OCI-LY7 (cell line): ENCODE data around the gene ODF4. TPM values are rescaled to one million over a fixed set of nuclear protein-coding genes. Genes with fewer than 3 reads are reported as not detected.

Experiments
- Bru-seq: library from RNA; stranded (reverse); fragments of 400-500 nt; gene quantifications from one replicate; lab custom pipeline; 2021; lab: Mats Ljungman, UMichigan
- BruChase-seq, 2 experiments: library from RNA; stranded (reverse); fragments of 400-500 nt; gene quantifications; one replicate each; lab custom pipeline; 2021; lab: Mats Ljungman, UMichigan
- BruUV-seq: library from RNA; stranded (reverse); fragments of 400-500 nt; replicated peaks from 2 replicates; lab custom pipeline; 2021; lab: Mats Ljungman, UMichigan
- CTCF ChIA-PET: fragments of 300-600 bp; sonication (Branson Sonifier 250); formaldehyde crosslinking; loops from one replicate; lab custom pipeline; 2022; ENCODE audit warnings: antibody characterized with exemption; ENCODE audit not compliant: unreplicated experiment; lab: Charles Lee
- POLR2A ChIA-PET: fragments of 300-600 bp; sonication (Branson Sonifier 250); formaldehyde crosslinking; loops from one replicate; lab custom pipeline; 2022; ENCODE audit warnings: antibody characterized with exemption; lab: Charles Lee
- DNase-seq: peaks from one replicate; pipeline ENCODE4 v3.0.0-alpha.2; 2015; ENCODE audit warnings: low spot score
- H2AFZ ChIP-seq: fragments of 200-600 bp; sonication (generic), shearing (Covaris generic); 2 replicates; pipeline ENCODE4 v1.6.1; 2014; ENCODE audit warnings: mild to moderate bottlenecking, antibody characterized with exemption, low read length, moderate library complexity
- H3K27ac ChIP-seq: fragments of 200-600 bp; sonication (generic); 2 replicates; pipeline ENCODE4 v1.5.1; 2014; ENCODE audit warnings: mixed run types, low read depth, mild to moderate bottlenecking, moderate library complexity, low read length, inconsistent platforms; ENCODE audit not compliant: poor library complexity, severe bottlenecking
- H3K36me3 ChIP-seq: fragments of 200-600 bp; sonication (generic); 2 replicates; pipeline ENCODE4 v1.6.1; 2014; ENCODE audit warnings: mild to moderate bottlenecking, antibody characterized with exemption, low read length, moderate library complexity, mixed read lengths; ENCODE audit not compliant: insufficient read depth
- H3K4me1 ChIP-seq: fragments of 200-600 bp; sonication (generic); 2 replicates; pipeline ENCODE4 v1.5.1; 2014; ENCODE audit warnings: mild to moderate bottlenecking, low read length; ENCODE audit not compliant: insufficient read depth, poor library complexity, severe bottlenecking
- H3K4me2 ChIP-seq: fragments of 200-600 bp; sonication (generic); 2 replicates; pipeline ENCODE4 v1.6.1; 2014; ENCODE audit warnings: mild to moderate bottlenecking, low read length
- H3K4me3 ChIP-seq: fragments of 200-600 bp; sonication (generic); 2 replicates; pipeline ENCODE4 v1.5.1; 2014; ENCODE audit warnings: mild to moderate bottlenecking, low read depth, low read length; ENCODE audit not compliant: poor library complexity, severe bottlenecking
- H3K79me2 ChIP-seq: fragments of 200-600 bp; sonication (generic); 2 replicates; pipeline ENCODE4 v1.6.1; 2016; ENCODE audit warnings: low read depth, mild to moderate bottlenecking, low read length, moderate library complexity, mixed read lengths; ENCODE audit not compliant: insufficient read depth
- H3K9me2 ChIP-seq: fragments of 200-600 bp; sonication (generic); 2 replicates; pipeline ENCODE4 v1.6.1; 2016; ENCODE audit warnings: mild to moderate bottlenecking, low read length, mixed read lengths; ENCODE audit not compliant: insufficient read depth
- H3K9me3 ChIP-seq: fragments of 200-600 bp; sonication (generic); 2 replicates; pipeline ENCODE4 v1.6.1; 2014; ENCODE audit warnings: mild to moderate bottlenecking, mixed run types, low read length, mixed read lengths
- H4K20me1 ChIP-seq: fragments of 200-600 bp; sonication (generic); 2 replicates; pipeline ENCODE4 v1.6.1; 2014; ENCODE audit warnings: mild to moderate bottlenecking, antibody characterized with exemption, low read length, moderate library complexity, mixed read lengths; ENCODE audit not compliant: insufficient read depth
- CTCF ChIP-seq: fragments of 200-600 bp; sonication (generic); conservative IDR thresholded peaks from 2 replicates; pipeline ENCODE4 v1.5.1; 2014; ENCODE audit warnings: mild to moderate bottlenecking, antibody characterized with exemption, low read length, moderate library complexity, mixed read lengths
- EZH2phosphoT487 ChIP-seq: fragments of 200-600 bp; sonication (generic); IDR thresholded peaks from 2 replicates; pipeline ENCODE4 v1.6.1; 2018; ENCODE audit warnings: low read depth, borderline replicate concordance, mild to moderate bottlenecking, mixed run types, antibody characterized with exemption, low read length, moderate library complexity, mixed read lengths
- intact Hi-C: fragments of 100-400 bp; cut with micrococcal nuclease; formaldehyde crosslinking; loops from one replicate; pipeline ENCODE4 v1.10.0; 2022; ENCODE audit not compliant: unreplicated experiment
- long read RNA-seq: library from polyadenylated mRNA; stranded (forward); transcript quantifications from one replicate; pipeline ENCODE4 v2.0.0, GENCODE V29; 2022
- total RNA-seq, 2 experiments: library from RNA; depleted of rRNA in 1 of 2; stranded (reverse); fragments of >200 nt in 1 of 2; shearing (Covaris generic) in 1 of 2; gene quantifications; 2 replicates each; pipeline ENCODE4 v1.2.3, GENCODE V29; 2014 to 2022

Gene ODF4
- total RNA-seq (2014; rRNA removed; shearing (Covaris generic)) (not detected in 2 replicates), total RNA-seq (2022) (not detected in 2 replicates), Bru-seq, nascent RNA (not detected), BruChase-seq, experiment 1, labeled RNA remaining after a 6-hour chase (not detected), BruChase-seq, experiment 2, labeled RNA remaining after a 2-hour chase (not detected)
- long read RNA-seq, result 0 reads

- Histone ChIP-seq H3K4me2 (no peak within 1 kb of the TSS), H3K36me3 (no peaks in the 10 kb centered on the region), H3K27ac (no peak within 1 kb of the TSS), H3K79me2 (no peaks in the 10 kb centered on the region), H3K9me2 (no peaks in the 10 kb centered on the region), H3K4me3 (no peak within 1 kb of the TSS), H2AFZ (no peak within 1 kb of the TSS), H4K20me1 (no peaks in the 10 kb centered on the region), H3K9me3 (no peaks in the 10 kb centered on the region), H3K4me1 (no peaks in the 10 kb centered on the region)
- intact Hi-C loops, result no loop called here
- ChIA-PET POLR2A (interaction anchor here (0.9 kb wide), 1 partner anchor 44 kb away, joined by 3 read pairs; the partner anchor contains the start of gene SLC25A35), CTCF (no interaction called here)
- no peak for TF ChIP-seq CTCF
- TF ChIP-seq EZH2phosphoT487, result no peak
- no TSS peak for BruUV-seq
- DNase-seq, result no peak
These were observed at the start of gene ODF4 for GRCh38 chr17:8339540-8339939. Gene ODF4 (plus strand): TSS chr17:8339840. CDS start chr17:8340052, 212 bp downstream.

- H3K79me2 ChIP-seq, result no peaks in the 10 kb centered on the region
- TF ChIP-seq EZH2phosphoT487 (no peak), CTCF (no peak)
- peaks cover 53% of the 10 kb centered on the region for H3K4me1 ChIP-seq
- CTCF ChIA-PET, result no interaction called here
- peak overlapping the region; percentile 83 for H3K4me3 ChIP-seq
- peak overlapping the region; percentile 91 for H3K4me2 ChIP-seq
- DNase-seq, result no peak
- no peak overlapping the region for H2AFZ ChIP-seq
- peaks cover 3% of the 10 kb centered on the region; the same call in 1 of the 2 replicates for H3K36me3 ChIP-seq
- POLR2A ChIA-PET, result interaction anchor here (1.9 kb wide), 1 partner anchor 40 kb away, joined by 7 read pairs; no protein-coding TSS in a partner anchor
- BruUV-seq, result no TSS peak
- H4K20me1 ChIP-seq, result no peaks in the 10 kb centered on the region
- no peak overlapping the region for H3K27ac ChIP-seq
- H3K9me3 ChIP-seq, result no peaks in the 10 kb centered on the region
- no peaks in the 10 kb centered on the region for H3K9me2 ChIP-seq
- intact Hi-C loops, result no loop called here
These were observed 49.6 kb upstream of the ODF4 start for GRCh38 chr17:8290043-8290442.
